IMR-90 (cell line): Measurements from ENCODE around the gene CROCC2. TPM values are rescaled to one million over a fixed set of nuclear protein-coding genes. Genes with fewer than 3 reads are reported as not detected.

Experiments
- ATAC-seq: fragments of 200-7000 bp; cut with Tn5 transposase; 2 replicates; pipeline ENCODE4 v1.9.1; 2020; ENCODE audit warnings: low read depth, mild to moderate bottlenecking, moderate library complexity
- BruUV-seq: library from RNA; stranded (reverse); fragments of 400-500 nt; replicated peaks from 2 replicates; lab custom pipeline; 2021; lab: Mats Ljungman, UMichigan
- CTCF ChIA-PET: fragments of 300-600 bp; formaldehyde crosslinking; extraction: SDS; loops from one replicate; lab custom pipeline; 2021; ENCODE audit warnings: antibody characterized with exemption; lab: Yijun Ruan, JAX
- POLR2A ChIA-PET: fragments of 300-600 bp; sonication (Branson Sonifier 250); formaldehyde crosslinking; loops from one replicate; lab custom pipeline; 2022; ENCODE audit warnings: antibody characterized with exemption; ENCODE audit not compliant: unreplicated experiment; lab: Charles Lee
- DNase-seq: peaks from one replicate; pipeline ENCODE4 v3.0.0; 2013
- H2AFZ ChIP-seq: replicated peaks from 2 replicates; pipeline ENCODE3; 2013; ENCODE audit warnings: low read length, mild to moderate bottlenecking; ENCODE audit not compliant: poor library complexity
- H2AK5ac ChIP-seq: 2 replicates; pipeline ENCODE4 v1.6.1; 2013; ENCODE audit warnings: low read depth, low read length, inconsistent platforms
- H2AK9ac ChIP-seq: replicated peaks from 2 replicates; pipeline ENCODE3; 2013; ENCODE audit warnings: mild to moderate bottlenecking, low read depth, low read length, moderate library complexity; ENCODE audit not compliant: poor library complexity
- H2BK120ac ChIP-seq: 2 replicates; pipeline ENCODE4 v1.6.1; 2013; ENCODE audit warnings: low read depth, low read length, inconsistent platforms
- H2BK15ac ChIP-seq: 3 replicates; pipeline ENCODE4 v1.6.1; 2013; ENCODE audit warnings: low read depth, low read length, inconsistent platforms
- H2BK20ac ChIP-seq: 2 replicates; pipeline ENCODE4 v1.6.1; 2013; ENCODE audit warnings: low read depth, mild to moderate bottlenecking, inconsistent platforms, low read length, moderate library complexity
- H2BK5ac ChIP-seq: 2 replicates; pipeline ENCODE4 v1.6.1; 2013; ENCODE audit warnings: mild to moderate bottlenecking, low read depth, low read length, inconsistent platforms; ENCODE audit not compliant: poor library complexity, severe bottlenecking
- H3K14ac ChIP-seq: replicated peaks from 2 replicates; pipeline ENCODE4 v1.6.1; 2013; ENCODE audit warnings: low read depth, low read length, inconsistent platforms
- H3K18ac ChIP-seq: 2 replicates; pipeline ENCODE4 v1.6.1; 2013; ENCODE audit warnings: low read depth, low read length, control low read depth
- H3K23ac ChIP-seq: 2 replicates; pipeline ENCODE4 v1.6.1; 2013; ENCODE audit warnings: low read depth, low read length, inconsistent platforms
- H3K27ac ChIP-seq: 2 replicates; pipeline ENCODE4 v1.5.1; 2013; ENCODE audit warnings: mild to moderate bottlenecking, control low read depth, low read length; ENCODE audit not compliant: insufficient read depth
- H3K27me3 ChIP-seq: 2 replicates; pipeline ENCODE4 v1.6.1; 2013; ENCODE audit warnings: low read length; ENCODE audit not compliant: control insufficient read depth, insufficient read depth
- H3K36me3 ChIP-seq: 2 replicates; pipeline ENCODE4 v1.6.1; 2013; ENCODE audit warnings: low read length, mixed read lengths; ENCODE audit not compliant: control insufficient read depth, insufficient read depth
- H3K4ac ChIP-seq: 2 replicates; pipeline ENCODE4 v1.6.1; 2013; ENCODE audit warnings: low read depth, low read length, inconsistent platforms
- H3K4me1 ChIP-seq: 2 replicates; pipeline ENCODE4 v1.6.1; 2013; ENCODE audit warnings: low read length, mixed read lengths; ENCODE audit not compliant: control insufficient read depth, insufficient read depth
- H3K4me2 ChIP-seq: 2 replicates; pipeline ENCODE4 v1.6.1; 2013; ENCODE audit warnings: low read depth, mild to moderate bottlenecking, control low read depth, low read length, moderate library complexity
- H3K4me3 ChIP-seq: 2 replicates; pipeline ENCODE4 v1.5.1; 2013; ENCODE audit warnings: low read depth, mild to moderate bottlenecking, control low read depth, low read length, moderate library complexity; ENCODE audit not compliant: insufficient read depth
- H3K56ac ChIP-seq: 2 replicates; pipeline ENCODE4 v1.6.1; 2013; ENCODE audit warnings: low read length, inconsistent platforms; ENCODE audit not compliant: insufficient read depth; ENCODE audit errors: extremely low read depth
- H3K79me1 ChIP-seq, 2 experiments: 2 replicates each; pipeline ENCODE4 v1.6.1; 2013; ENCODE audit warnings: low read length in 2 of 2, inconsistent platforms in 1 of 2, low read depth in 1 of 2
- H3K9ac ChIP-seq: 2 replicates; pipeline ENCODE4 v1.6.1; 2013; ENCODE audit warnings: low read depth, low read length, control low read depth
- H3K9me1 ChIP-seq: 2 replicates; pipeline ENCODE4 v1.6.1; 2013; ENCODE audit warnings: low read length, inconsistent platforms; ENCODE audit not compliant: insufficient read depth
- H3K9me3 ChIP-seq: 2 replicates; pipeline ENCODE4 v1.6.1; 2013; ENCODE audit warnings: low read length; ENCODE audit not compliant: control insufficient read depth, insufficient read depth
- H4K20me1 ChIP-seq: 2 replicates; pipeline ENCODE4 v1.6.1; 2013; ENCODE audit warnings: low read length, inconsistent platforms; ENCODE audit not compliant: insufficient read depth
- H4K5ac ChIP-seq: 2 replicates; pipeline ENCODE4 v1.6.1; 2013; ENCODE audit warnings: mild to moderate bottlenecking, low read depth, low read length, control low read depth
- H4K8ac ChIP-seq, 2 experiments: 2 replicates each; pipeline ENCODE4 v1.6.1; 2013; ENCODE audit warnings: low read depth in 2 of 2, low read length in 2 of 2, control low read depth in 1 of 2, inconsistent platforms in 1 of 2
- H4K91ac ChIP-seq: 2 replicates; pipeline ENCODE4 v1.6.1; 2013; ENCODE audit warnings: low read depth, low read length, inconsistent platforms; ENCODE audit not compliant: insufficient read depth
- BHLHE40 ChIP-seq: fragments of 150-350 bp; IDR thresholded peaks from 2 replicates; pipeline ENCODE4 v1.6.1; 2016; ENCODE audit warnings: mild to moderate bottlenecking, low read depth, low read length
- CEBPB ChIP-seq: IDR thresholded peaks from 2 replicates; pipeline ENCODE4 v1.6.1; 2012; ENCODE audit warnings: low read depth, low read length, improper control_type of control experiment
- CHD1 ChIP-seq: IDR thresholded peaks from 2 replicates; pipeline ENCODE4 v1.6.1; 2012; ENCODE audit warnings: low read depth, low read length, improper control_type of control experiment
- CTCF ChIP-seq: conservative IDR thresholded peaks from 2 replicates; pipeline ENCODE4 v1.5.1; 2012; ENCODE audit warnings: mild to moderate bottlenecking, low read depth, low read length, improper control_type of control experiment
- ELK1 ChIP-seq: fragments of 150-350 bp; IDR thresholded peaks from 2 replicates; pipeline ENCODE4 v1.6.1; 2016; ENCODE audit warnings: low read depth, mild to moderate bottlenecking, low read length, moderate library complexity, borderline replicate concordance
- FOS ChIP-seq: fragments of 150-350 bp; IDR thresholded peaks from 2 replicates; pipeline ENCODE4 v1.6.1; 2016; ENCODE audit warnings: low read depth, low read length
- MAFK ChIP-seq: IDR thresholded peaks from 2 replicates; pipeline ENCODE4 v1.6.1; 2012; ENCODE audit warnings: low read depth, low read length, improper control_type of control experiment
- MAZ ChIP-seq: IDR thresholded peaks from 2 replicates; pipeline ENCODE4 v1.6.1; 2012; ENCODE audit warnings: low read depth, mild to moderate bottlenecking, low read length, improper control_type of control experiment, moderate library complexity, borderline replicate concordance
- MXI1 ChIP-seq: IDR thresholded peaks from 2 replicates; pipeline ENCODE4 v1.6.1; 2012; ENCODE audit warnings: low read depth, mild to moderate bottlenecking, low read length, moderate library complexity, borderline replicate concordance
- NFE2L2 ChIP-seq: fragments of 150-350 bp; IDR thresholded peaks from 2 replicates; pipeline ENCODE4 v1.6.1; 2016; ENCODE audit warnings: low read depth, mild to moderate bottlenecking, low read length
- POLR2A ChIP-seq: IDR thresholded peaks from 2 replicates; pipeline ENCODE4 v1.6.1; 2012; ENCODE audit warnings: mild to moderate bottlenecking, low read depth, low read length
- RAD21 ChIP-seq: IDR thresholded peaks from 2 replicates; pipeline ENCODE4 v1.6.1; 2012; ENCODE audit warnings: low read length, improper control_type of control experiment
- RCOR1 ChIP-seq: IDR thresholded peaks from 2 replicates; pipeline ENCODE4 v1.6.1; 2012; ENCODE audit warnings: mild to moderate bottlenecking, low read length, improper control_type of control experiment; ENCODE audit not compliant: insufficient replicate concordance
- RFX5 ChIP-seq: IDR thresholded peaks from 2 replicates; pipeline ENCODE4 v1.8.0; 2012; ENCODE audit warnings: low read depth, mild to moderate bottlenecking, low read length, moderate library complexity
- SMC3 ChIP-seq: fragments of 150-350 bp; IDR thresholded peaks from 2 replicates; pipeline ENCODE4 v1.6.1; 2016; ENCODE audit warnings: low read depth, mild to moderate bottlenecking, antibody characterized with exemption, low read length, moderate library complexity
- USF2 ChIP-seq: fragments of 150-350 bp; IDR thresholded peaks from 2 replicates; pipeline ENCODE4 v1.6.1; 2017; ENCODE audit warnings: mild to moderate bottlenecking, antibody characterized with exemption, low read length, low read depth
- WGBS, 2 experiments: methylation state at CpG; one replicate each; pipeline versions ENCODE4 v1.1.5 to v1.1.7; 2013; ENCODE audit warnings: missing lambda C conversion rate in 2 of 2; ENCODE audit not compliant: insufficient read length in 1 of 2; ENCODE audit errors: extremely low coverage in 2 of 2; 5-methylcytosine and 5-hydroxymethylcytosine counted together
- dilution Hi-C: fragments of 300-500 bp; cut with HindIII; formaldehyde crosslinking; loops from one replicate; pipeline ENCODE4 v1.14.3; 2018; ENCODE audit warnings: low sequenced_read_pairs; ENCODE audit not compliant: unreplicated experiment
- in situ Hi-C: fragments of 300-500 bp; cut with MboI; formaldehyde crosslinking; loops from 3 replicates; pipeline ENCODE4 v1.14.3; 2019; ENCODE audit warnings: low sequenced_read_pairs, inconsistent platforms, mixed read lengths
- intact Hi-C: fragments of 100-400 bp; cut with micrococcal nuclease; formaldehyde crosslinking; loops from 2 replicates; pipeline ENCODE4 v1.10.0; 2022
- polyA plus RNA-seq, 3 experiments: library from polyadenylated mRNA; depleted of rRNA; stranded (reverse); fragments of >200 nt; gene quantifications; 2 replicates each; pipeline ENCODE4 v1.2.3, GENCODE V29; 2012; ENCODE audit warnings: low replicate concordance in 1 of 3
- total RNA-seq: library from RNA; depleted of rRNA; stranded (reverse); fragments of >200 nt; gene quantifications from 2 replicates; pipeline ENCODE4 v1.2.3, GENCODE V29; 2012

CROCC2 gene
- total and polyA plus RNA-seq, 2 of the 4 experiments (the other 2 are of a cell fraction) = not detected

GRCh38 chr2:240948086-240948485, 42.0 kb downstream of the CROCC2 start:
- H2BK20ac ChIP-seq = no peak overlapping the region
- H3K4me1 ChIP-seq = no peaks in the 10 kb centered on the region
- no peak overlapping the region for H2BK15ac ChIP-seq
- H4K91ac ChIP-seq = no peak overlapping the region
- H4K5ac ChIP-seq = no peak overlapping the region
- no peak overlapping the region for H2AK5ac ChIP-seq
- no peaks in the 10 kb centered on the region for H3K9me3 ChIP-seq
- no peak overlapping the region for H3K14ac ChIP-seq
- H3K4ac ChIP-seq = no peak overlapping the region
- H3K4me2 ChIP-seq = no peak overlapping the region
- no peak overlapping the region for H2AK9ac ChIP-seq
- H3K56ac ChIP-seq = no peak overlapping the region
- H3K79me1 ChIP-seq = no peaks in the 10 kb centered on the region
- DNase-seq (no peak), ATAC-seq (no peak)
- no peaks in the 10 kb centered on the region for H3K36me3 ChIP-seq
- H2BK120ac ChIP-seq = no peak overlapping the region
- TF ChIP-seq MAZ (no peak), FOS (no peak), RFX5 (no peak), MAFK (no peak), RCOR1 (no peak), SMC3 (no peak), NFE2L2 (no peak), CTCF (no peak), RAD21 (no peak), ELK1 (no peak), POLR2A (no peak), CEBPB (no peak), BHLHE40 (no peak), MXI1 (no peak), CHD1 (no peak), USF2 (no peak)
- in situ Hi-C loops = no loop called here
- H3K4me3 ChIP-seq = no peak overlapping the region
- no peak overlapping the region for H3K27ac ChIP-seq
- no peak overlapping the region for H3K23ac ChIP-seq
- H3K9ac ChIP-seq = no peak overlapping the region
- H3K27me3 ChIP-seq = peaks cover 7% of the 10 kb centered on the region; the same call in 1 of the 2 replicates
- dilution Hi-C loops = no loop called here
- ChIA-PET POLR2A (no interaction called here), CTCF (no interaction called here)
- no peaks in the 10 kb centered on the region for H4K20me1 ChIP-seq
- no peak overlapping the region for H4K8ac ChIP-seq
- H3K9me1 ChIP-seq = no peaks in the 10 kb centered on the region
- BruUV-seq = no TSS peak
- whole genome bisulfite sequencing, 2 experiments = 94% methylated on average over 2 of the region's 8 CpGs; no CpG with 5 or more reads in 1 of the 2 experiments
- no peak overlapping the region for H3K18ac ChIP-seq
- no peak overlapping the region for H2BK5ac ChIP-seq
- intact Hi-C loops = no loop called here
- no peak overlapping the region for H2AFZ ChIP-seq
